ENCODE measurements around the gene SLC23A2. TPM values are rescaled to one million over a fixed set of nuclear protein-coding genes. Genes with fewer than 3 reads are reported as not detected.

SLC23A2 gene
- 10 to 100 TPM in 3 of 4 donors, 1 to 10 TPM in 1; 9.6 to 17.0 (median 13.5) TPM for total RNA-seq

DNA sequence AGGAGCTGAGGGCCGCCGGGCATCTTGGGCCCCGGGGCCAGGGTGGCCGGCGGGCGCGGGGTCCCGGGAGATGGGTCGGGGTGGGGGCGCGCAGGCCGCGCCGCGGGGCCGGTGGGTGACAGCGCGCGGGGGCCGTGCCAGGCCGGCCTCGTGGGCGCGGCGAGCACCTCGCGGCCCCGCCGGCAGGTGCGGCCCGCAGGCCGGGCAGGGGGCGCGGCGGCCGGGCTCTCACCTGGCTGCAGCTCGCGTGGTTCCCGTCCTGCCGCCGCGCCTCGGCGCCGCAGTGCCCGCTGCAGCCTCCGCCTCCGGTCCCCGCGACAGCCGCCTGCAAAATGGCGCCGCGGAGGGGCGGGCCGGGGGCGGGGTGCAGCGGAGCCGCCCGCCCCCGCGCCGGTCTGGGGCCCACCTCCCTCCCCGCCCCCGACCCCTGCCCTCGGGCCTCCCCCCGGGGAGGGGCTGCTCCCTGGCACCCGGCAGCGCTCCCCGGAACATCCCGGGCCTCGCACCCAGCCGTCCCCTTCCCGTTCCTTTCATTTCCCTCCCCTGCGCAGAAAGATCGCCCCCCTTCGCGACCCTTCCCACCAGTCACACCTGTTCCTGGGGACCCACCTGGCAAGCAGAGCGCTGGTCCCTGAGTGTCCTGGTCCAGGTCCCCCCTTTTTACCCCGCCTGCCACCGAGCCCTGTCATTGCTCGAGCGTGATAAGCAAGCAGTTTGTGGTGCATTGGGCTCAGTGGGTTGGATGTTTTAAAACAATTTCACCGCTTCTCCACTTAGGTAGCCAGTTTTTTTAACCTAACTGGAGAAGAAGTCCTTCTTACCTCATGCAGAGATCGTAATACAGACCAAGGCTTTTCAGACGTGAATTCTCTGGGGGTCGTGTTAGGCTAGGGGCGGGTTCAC lies at the start of gene SLC23A2:
TSS of gene SLC23A2 (minus strand) at position 337 of the 903 bp plus-strand sequence. CDS start 68,948 bp downstream, outside the sequence.
- TF ChIP-seq CTCF (IDR thresholded peaks at IDR 0.05; ENCODE audit: low read depth) = no peak

- TF ChIP-seq CTCF (IDR thresholded peaks at IDR 0.05; ENCODE audit: low read depth) = no peak
Observed at GRCh38 chr20:5046656-5047339, 45.5 kb upstream of the SLC23A2 start.

DNA sequence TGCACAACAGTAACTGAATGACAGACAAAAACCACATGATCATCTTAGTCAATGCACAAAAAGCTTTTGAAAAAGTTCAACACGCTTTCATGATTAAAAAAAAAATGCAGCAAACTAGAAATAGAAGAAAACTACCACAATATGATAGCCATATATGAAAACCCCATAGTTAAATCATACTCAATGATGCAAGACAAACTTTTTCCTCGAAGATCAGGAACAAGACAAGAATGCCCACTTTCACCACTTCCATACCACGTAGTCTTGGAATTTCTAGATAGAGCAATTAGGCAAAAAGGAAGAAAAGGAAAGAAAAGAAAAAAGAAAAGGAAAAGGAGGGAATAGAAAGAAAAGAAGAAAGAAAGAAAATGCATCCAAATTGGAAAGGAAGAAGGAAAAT lies 44.6 kb upstream of the SLC23A2 start:
- TF ChIP-seq CTCF (IDR thresholded peaks at IDR 0.05; ENCODE audit: low read depth) = no peak

GRCh38 chr20:5044075-5044620 lies 42.8 kb upstream of the SLC23A2 start:
- no peak for TF ChIP-seq CTCF (IDR thresholded peaks at IDR 0.05; ENCODE audit: low read depth)

DNA sequence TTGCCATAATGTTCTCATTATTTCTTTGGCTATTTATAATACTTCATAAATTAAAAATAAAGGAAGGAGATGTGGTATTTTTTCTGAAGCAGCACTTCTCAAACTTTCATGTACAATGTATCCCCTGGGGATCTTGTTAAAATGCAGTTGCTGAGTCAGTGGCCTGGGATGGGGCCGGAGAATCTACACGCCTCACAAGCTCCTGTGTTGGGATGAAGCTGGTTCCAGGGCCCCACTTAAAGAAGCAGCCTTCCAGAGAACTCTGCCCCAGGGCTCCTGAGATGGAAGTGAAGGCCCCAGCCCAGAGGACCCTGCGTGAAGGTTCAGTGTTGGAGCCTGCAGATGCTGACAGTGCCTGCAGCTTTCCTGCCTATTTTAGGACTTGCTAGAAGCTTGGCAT lies 40.1 kb upstream of the SLC23A2 start:
- no peak for TF ChIP-seq CTCF (IDR thresholded peaks at IDR 0.05; ENCODE audit: low read depth)

- TF ChIP-seq CTCF (IDR thresholded peaks at IDR 0.05; ENCODE audit: low read depth) = no peak
Observed at GRCh38 chr20:5040345-5040744, 39.0 kb upstream of the SLC23A2 start.

GRCh38 chr20:5039889-5040288 lies 38.6 kb upstream of the SLC23A2 start:
- TF ChIP-seq CTCF (IDR thresholded peaks at IDR 0.05; ENCODE audit: low read depth) = no peak

Data from subcutaneous adipose tissue (tissue), 4 donors.